Prostate gland (tissue), 2 donors: ENCODE data around the gene PROK2. TPM values are rescaled to one million over a fixed set of nuclear protein-coding genes. Genes with fewer than 3 reads are reported as not detected.

Experiments
- DNase-seq: peaks from one replicate; pipeline ENCODE4 v3.0.0-alpha.2; 2019; ENCODE audit warnings: low spot score
- H3K27ac ChIP-seq, 2 donors: fragments of 200-600 bp; sonication (generic); 2 replicates each; pipeline ENCODE4 v1.5.1; 2017 to 2019
- H3K27me3 ChIP-seq: fragments of 200-600 bp; sonication (generic); replicated peaks from 2 replicates; pipeline ENCODE4 v1.5.1; 2019; ENCODE audit not compliant: insufficient read depth
- H3K36me3 ChIP-seq, 2 donors: fragments of 200-600 bp; sonication (generic); 1 replicate in 1 of 2; 2 replicates in 1 of 2; pipeline versions ENCODE4 v1.5.1 to v1.8.1; 2017 to 2019
- H3K4me1 ChIP-seq: fragments of 200-600 bp; sonication (generic); replicated peaks from 2 replicates; pipeline ENCODE4 v1.5.1; 2019
- H3K4me3 ChIP-seq, 2 donors: fragments of 200-600 bp; sonication (generic); 2 replicates each; pipeline ENCODE4 v1.5.1; 2017 to 2019
- H3K9me3 ChIP-seq: fragments of 200-600 bp; sonication (generic); 2 replicates; pipeline ENCODE4 v1.5.1; 2017
- CTCF ChIP-seq, 4 experiments: fragments of 200-600 bp in 2 of 4; fragments of 450-650 bp in 2 of 4; sonication (generic) in 2 of 4; IDR thresholded peaks; 1 replicate in 3 of 4; 2 replicates in 1 of 4; pipeline ENCODE4 v1.5.1; 2016 to 2019; ENCODE audit warnings: antibody characterized with exemption in 4 of 4, mild to moderate bottlenecking in 2 of 4, moderate library complexity in 2 of 4
- POLR2A ChIP-seq: fragments of 450-650 bp; IDR thresholded peaks from one replicate; pipeline ENCODE4 v1.6.1; 2016; ENCODE audit warnings: antibody characterized with exemption, mild to moderate bottlenecking
- POLR2AphosphoS5 ChIP-seq: sonication (generic); formaldehyde crosslinking; IDR thresholded peaks from one replicate; pipeline ENCODE4 v1.6.1; 2017; ENCODE audit warnings: antibody characterized with exemption
- WGBS: methylation state at CpG from one replicate; pipeline ENCODE4 v1.1.5; 2018; 5-methylcytosine and 5-hydroxymethylcytosine counted together
- intact Hi-C: fragments of 100-400 bp; cut with DNase I; formaldehyde crosslinking; loops from one replicate; pipeline ENCODE4 v1.14.2; 2022
- total RNA-seq, 2 donors: library from RNA; depleted of rRNA; stranded (reverse); fragments of >200 nt; gene quantifications; one replicate each; pipeline ENCODE4 v1.1.0, GENCODE V29; 2016

Gene PROK2
- total RNA-seq, 2 donors from 2014 or later = 2.3 TPM; not detected in 1

- H3K36me3 ChIP-seq = no peaks in the 10 kb centered on the region
- DNase-seq = no peak
- intact Hi-C loops = no loop called here
- no peaks in the 10 kb centered on the region for H3K4me1 ChIP-seq
- H3K4me3 ChIP-seq = no peak overlapping the region
- WGBS = 97% methylated on average over 3 of the region's 3 CpGs
- no peaks in the 10 kb centered on the region for H3K27me3 ChIP-seq
- TF ChIP-seq CTCF (IDR thresholded peaks at IDR 0.05) = no peak
- no peak for TF ChIP-seq POLR2AphosphoS5
- TF ChIP-seq POLR2A = no peak
- H3K27ac ChIP-seq = no peak overlapping the region
- H3K9me3 ChIP-seq = no peaks in the 10 kb centered on the region
Measured at GRCh38 chr3:71803248-71803647, 18.3 kb upstream of the PROK2 start.

- no peaks in the 10 kb centered on the region for H3K36me3 ChIP-seq
- H3K4me3 ChIP-seq = no peak overlapping the region
- H3K27me3 ChIP-seq = no peaks in the 10 kb centered on the region
- DNase-seq = no peak
- H3K27ac ChIP-seq = no peak overlapping the region
- intact Hi-C loops = no loop called here
- TF ChIP-seq POLR2A = no peak
- TF ChIP-seq POLR2AphosphoS5 = no peak
- no peak for TF ChIP-seq CTCF (IDR thresholded peaks at IDR 0.05)
- no peaks in the 10 kb centered on the region for H3K9me3 ChIP-seq
- no peaks in the 10 kb centered on the region for H3K4me1 ChIP-seq
- WGBS = 94% methylated on average over 2 of the region's 2 CpGs
Measured at GRCh38 chr3:71801986-71802385, 17.0 kb upstream of the PROK2 start.

- no peak overlapping the region for H3K4me3 ChIP-seq
- 54% methylated on average over 3 of the region's 3 CpGs for WGBS
- no peak for DNase-seq
Measured at GRCh38 chr3:71800023-71800422, 15.1 kb upstream of the PROK2 start.

GRCh38 chr3:71797455-71797854 is 12.5 kb upstream of the PROK2 start:
- Histone ChIP-seq H3K27me3 (no peaks in the 10 kb centered on the region), H3K9me3 (no peaks in the 10 kb centered on the region), H3K4me1 (no peaks in the 10 kb centered on the region), H3K4me3 (no peak overlapping the region), H3K27ac (no peak overlapping the region), H3K36me3 (no peaks in the 10 kb centered on the region)
- intact Hi-C loops = no loop called here
- WGBS = 86% methylated on average over 7 of the region's 7 CpGs
- no peak for TF ChIP-seq POLR2AphosphoS5
- TF ChIP-seq POLR2A = no peak
- no peak for TF ChIP-seq CTCF (IDR thresholded peaks at IDR 0.05)
- no peak for DNase-seq

More at GRCh38 chr3:71800023-71800422, 15.1 kb upstream of the PROK2 start:
- Histone ChIP-seq H3K36me3 (no peaks in the 10 kb centered on the region), H3K27ac (no peak overlapping the region), H3K4me1 (no peaks in the 10 kb centered on the region), H3K27me3 (no peaks in the 10 kb centered on the region), H3K9me3 (no peaks in the 10 kb centered on the region)
- intact Hi-C loops = no loop called here
- no peak for TF ChIP-seq POLR2AphosphoS5

GRCh38 chr3:71796290-71796689 is 11.3 kb upstream of the PROK2 start:
- 91% methylated on average over 3 of the region's 3 CpGs for WGBS
- no peak for DNase-seq
- Histone ChIP-seq H3K36me3 (no peaks in the 10 kb centered on the region), H3K27me3 (no peaks in the 10 kb centered on the region), H3K4me1 (no peaks in the 10 kb centered on the region), H3K9me3 (no peaks in the 10 kb centered on the region), H3K27ac (no peak overlapping the region), H3K4me3 (no peak overlapping the region)
- TF ChIP-seq POLR2AphosphoS5 (no peak), CTCF (IDR thresholded peaks at IDR 0.05) (no peak), POLR2A (no peak)
- intact Hi-C loops = no loop called here
